NB4 (cell line): ENCODE results near the gene MYOF.

Experiments
- POLR2A ChIP-seq: IDR thresholded peaks from 2 replicates; pipeline ENCODE4 v1.6.1; 2011; ENCODE audit warnings: mild to moderate bottlenecking; ENCODE audit not compliant: insufficient read length; ENCODE audit errors: extremely low read depth
- TF ChIP-seq, protein P1 (sequence below): IDR thresholded peaks from one replicate; pipeline ENCODE4 v1.5.1; 2012; ENCODE audit warnings: low read depth, low read length
- TF ChIP-seq, protein P2 (sequence below): IDR thresholded peaks from 2 replicates; pipeline ENCODE4 v1.6.1; 2011; ENCODE audit warnings: low read depth, low read length

DNA sequence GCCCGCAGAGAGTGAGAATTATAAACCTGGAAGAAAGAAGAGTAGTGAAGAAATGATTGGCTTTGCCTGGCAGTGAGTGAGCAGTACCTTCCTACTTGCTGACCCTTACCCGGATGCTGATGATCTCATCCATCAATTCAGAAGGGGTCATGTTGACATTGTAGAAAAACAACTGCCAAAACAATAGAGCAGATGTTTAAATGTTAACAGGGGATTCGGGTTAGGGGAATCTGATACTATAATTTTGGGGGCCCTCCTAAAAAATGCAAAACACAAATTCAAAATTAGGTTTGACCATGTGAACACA, 78.1 kb downstream of the MYOF start:
- TF ChIP-seq, protein P1, sequence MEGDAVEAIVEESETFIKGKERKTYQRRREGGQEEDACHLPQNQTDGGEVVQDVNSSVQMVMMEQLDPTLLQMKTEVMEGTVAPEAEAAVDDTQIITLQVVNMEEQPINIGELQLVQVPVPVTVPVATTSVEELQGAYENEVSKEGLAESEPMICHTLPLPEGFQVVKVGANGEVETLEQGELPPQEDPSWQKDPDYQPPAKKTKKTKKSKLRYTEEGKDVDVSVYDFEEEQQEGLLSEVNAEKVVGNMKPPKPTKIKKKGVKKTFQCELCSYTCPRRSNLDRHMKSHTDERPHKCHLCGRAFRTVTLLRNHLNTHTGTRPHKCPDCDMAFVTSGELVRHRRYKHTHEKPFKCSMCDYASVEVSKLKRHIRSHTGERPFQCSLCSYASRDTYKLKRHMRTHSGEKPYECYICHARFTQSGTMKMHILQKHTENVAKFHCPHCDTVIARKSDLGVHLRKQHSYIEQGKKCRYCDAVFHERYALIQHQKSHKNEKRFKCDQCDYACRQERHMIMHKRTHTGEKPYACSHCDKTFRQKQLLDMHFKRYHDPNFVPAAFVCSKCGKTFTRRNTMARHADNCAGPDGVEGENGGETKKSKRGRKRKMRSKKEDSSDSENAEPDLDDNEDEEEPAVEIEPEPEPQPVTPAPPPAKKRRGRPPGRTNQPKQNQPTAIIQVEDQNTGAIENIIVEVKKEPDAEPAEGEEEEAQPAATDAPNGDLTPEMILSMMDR: no peak
- TF ChIP-seq POLR2A: no peak
- TF ChIP-seq, protein P2, sequence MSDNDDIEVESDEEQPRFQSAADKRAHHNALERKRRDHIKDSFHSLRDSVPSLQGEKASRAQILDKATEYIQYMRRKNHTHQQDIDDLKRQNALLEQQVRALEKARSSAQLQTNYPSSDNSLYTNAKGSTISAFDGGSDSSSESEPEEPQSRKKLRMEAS: no peak
